DND-41 (cell line): ENCODE data around the gene HRH2.
A peak's percentile ranks its signal among the peaks of the same experiment; 100 is the strongest.

Experiments
- ATAC-seq: fragments of 200-7000 bp; cut with Tn5 transposase; 3 replicates; pipeline ENCODE4 v1.9.1; 2021; ENCODE audit warnings: low read depth; ENCODE audit not compliant: insufficient read depth
- DNase-seq: peaks from one replicate; pipeline ENCODE4 v3.0.0-alpha.2; 2020
- H2AFZ ChIP-seq: 2 replicates; pipeline ENCODE4 v1.6.0; 2012; ENCODE audit warnings: low read depth, low read length
- H3K27ac ChIP-seq: 2 replicates; pipeline ENCODE4 v1.5.1; 2012; ENCODE audit warnings: low read length, inconsistent platforms
- H3K27me3 ChIP-seq: fragments of 200-600 bp; sonication (generic); 2 replicates; pipeline ENCODE4 v1.6.0; 2012; ENCODE audit warnings: low read length, mild to moderate bottlenecking, inconsistent platforms; ENCODE audit not compliant: insufficient read depth, poor library complexity
- H3K36me3 ChIP-seq: 2 replicates; pipeline ENCODE4 v1.5.1; 2012; ENCODE audit warnings: low read length, inconsistent platforms; ENCODE audit not compliant: insufficient read depth
- H3K4me1 ChIP-seq: 2 replicates; pipeline ENCODE4 v1.5.1; 2012; ENCODE audit warnings: mild to moderate bottlenecking, low read length; ENCODE audit not compliant: insufficient read depth
- H3K4me2 ChIP-seq: 2 replicates; pipeline ENCODE4 v1.6.0; 2012; ENCODE audit warnings: mild to moderate bottlenecking, moderate library complexity, low read length, inconsistent platforms; ENCODE audit not compliant: insufficient read depth
- H3K4me3 ChIP-seq, 2 experiments: fragments of 200-600 bp in 1 of 2; shearing (Covaris generic) in 1 of 2; 2 replicates each; pipeline ENCODE4 v1.5.1; 2012 to 2016; ENCODE audit warnings: inconsistent platforms in 2 of 2, low read length in 2 of 2, mild to moderate bottlenecking in 2 of 2, low read depth in 1 of 2, moderate library complexity in 1 of 2
- H3K79me2 ChIP-seq: 2 replicates; pipeline ENCODE4 v1.6.0; 2012; ENCODE audit warnings: low read length, inconsistent platforms; ENCODE audit not compliant: insufficient read depth
- H3K9ac ChIP-seq: 2 replicates; pipeline ENCODE4 v1.6.0; 2012; ENCODE audit warnings: low read depth, mild to moderate bottlenecking, inconsistent platforms, low read length, moderate library complexity
- H3K9me3 ChIP-seq: 2 replicates; pipeline ENCODE4 v1.5.1; 2012; ENCODE audit warnings: low read length, moderate library complexity, mild to moderate bottlenecking, inconsistent platforms; ENCODE audit not compliant: insufficient read depth, severe bottlenecking
- H4K20me1 ChIP-seq: 2 replicates; pipeline ENCODE4 v1.6.0; 2012; ENCODE audit warnings: low read length; ENCODE audit not compliant: insufficient read depth
- CTCF ChIP-seq: IDR thresholded peaks from 2 replicates; pipeline ENCODE4 v1.5.1; 2012; ENCODE audit warnings: borderline replicate concordance, low read length, moderate library complexity, mild to moderate bottlenecking; ENCODE audit not compliant: poor library complexity, severe bottlenecking; ENCODE audit errors: extremely low read depth
- EZH2 ChIP-seq: IDR thresholded peaks from 3 replicates; pipeline ENCODE4 v1.6.1; 2012; ENCODE audit warnings: borderline replicate concordance, low read depth, mild to moderate bottlenecking, moderate library complexity, low read length, inconsistent platforms; ENCODE audit not compliant: severe bottlenecking

Gene HRH2

GRCh38 chr5:175741556-175741955 is 83.7 kb downstream of the HRH2 start:
- Histone ChIP-seq H3K36me3 (no peaks in the 10 kb centered on the region), H3K4me2 (no peak overlapping the region), H3K4me3 (no peak overlapping the region), H2AFZ (no peak overlapping the region), H3K27ac (no peak overlapping the region), H4K20me1 (no peaks in the 10 kb centered on the region), H3K79me2 (no peaks in the 10 kb centered on the region), H3K9me3 (no peaks in the 10 kb centered on the region), H3K27me3 (no peaks in the 10 kb centered on the region), H3K9ac (no peak overlapping the region), H3K4me1 (no peaks in the 10 kb centered on the region)
- TF ChIP-seq CTCF (no peak), EZH2 (no peak)
- no peak for DNase-seq
- no peak for ATAC-seq

DNA sequence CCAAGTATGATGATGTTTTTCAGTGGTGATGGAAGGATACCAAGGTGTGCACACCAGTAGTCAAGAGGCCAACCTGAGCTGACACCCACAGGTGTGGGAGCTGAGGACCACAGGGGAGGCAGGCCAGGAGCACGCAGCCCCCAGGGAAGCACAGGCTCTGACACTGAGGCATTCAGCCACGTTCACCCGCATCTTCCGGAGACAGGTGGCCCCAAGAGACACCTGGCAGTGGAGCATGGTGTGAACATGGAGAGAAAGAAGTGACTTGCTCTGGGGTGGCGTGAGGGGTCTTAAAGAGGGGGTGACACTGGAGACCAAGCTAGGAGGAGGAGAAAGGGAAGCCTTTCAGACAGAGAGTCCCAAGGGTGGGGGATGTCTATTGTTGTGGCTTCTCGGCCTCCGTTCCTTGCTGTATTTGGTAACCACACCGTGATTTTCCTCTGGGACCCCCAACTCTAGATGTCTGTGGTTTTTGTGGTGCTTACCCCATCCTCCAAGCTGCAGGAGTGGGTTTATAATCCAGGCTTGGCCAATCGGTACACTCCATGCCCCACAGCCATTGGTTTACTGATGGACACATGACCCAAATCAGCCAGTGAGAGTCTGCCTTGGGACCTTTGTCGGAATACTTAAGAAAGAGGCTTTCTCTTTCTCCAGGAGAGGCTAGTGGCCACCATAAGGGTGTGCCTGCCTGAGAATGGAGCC is 84.6 kb downstream of the HRH2 start:
- no peaks in the 10 kb centered on the region for H3K36me3 ChIP-seq
- no peaks in the 10 kb centered on the region; the same call in 1 of the 2 replicates for H4K20me1 ChIP-seq
- no peaks in the 10 kb centered on the region for H3K9me3 ChIP-seq
- peaks cover under 1% of the 10 kb centered on the region for H3K27me3 ChIP-seq
- H3K4me3 ChIP-seq: no peak overlapping the region
- H3K4me2 ChIP-seq: no peak overlapping the region
- no peak overlapping the region for H3K9ac ChIP-seq
- no peaks in the 10 kb centered on the region for H3K79me2 ChIP-seq
- TF ChIP-seq CTCF (no peak), EZH2 (no peak)
- DNase-seq: peak; percentile 20
- peak; percentile 63; the same call in 2 of the 3 replicates for ATAC-seq
- H3K27ac ChIP-seq: no peak overlapping the region
- H2AFZ ChIP-seq: no peak overlapping the region
- no peaks in the 10 kb centered on the region for H3K4me1 ChIP-seq

GRCh38 chr5:175743676-175744210 is 85.9 kb downstream of the HRH2 start:
- ATAC-seq (no peak), DNase-seq (no peak)
- H3K36me3 ChIP-seq: no peaks in the 10 kb centered on the region
- H4K20me1 ChIP-seq: peaks cover 2% of the 10 kb centered on the region; the same call in 1 of the 2 replicates
- no peak overlapping the region for H3K9ac ChIP-seq
- no peaks in the 10 kb centered on the region for H3K79me2 ChIP-seq
- H3K27me3 ChIP-seq: peaks cover 7% of the 10 kb centered on the region
- H3K27ac ChIP-seq: no peak overlapping the region
- H2AFZ ChIP-seq: no peak overlapping the region
- H3K4me3 ChIP-seq: no peak overlapping the region
- no peak for TF ChIP-seq EZH2
- no peak for TF ChIP-seq CTCF
- no peaks in the 10 kb centered on the region for H3K4me1 ChIP-seq
- H3K4me2 ChIP-seq: no peak overlapping the region
- H3K9me3 ChIP-seq: no peaks in the 10 kb centered on the region
